HG02840 (cell line): ENCODE data around the gene DNAH8.
"Not testable (repeated sequence)": the region's sequence is repeated elsewhere in the genome, so short reads cannot be mapped to it uniquely, and the experiment has no call there.

Experiments
- ATAC-seq: cut with Tn5 transposase; IDR thresholded peaks from one replicate; pipeline ENCODE4 v1.9.1; 2021; ENCODE audit warnings: mild to moderate bottlenecking, moderate library complexity, moderate number of reproducible peaks; ENCODE audit not compliant: unreplicated experiment, low FRiP score

DNAH8 gene

DNA sequence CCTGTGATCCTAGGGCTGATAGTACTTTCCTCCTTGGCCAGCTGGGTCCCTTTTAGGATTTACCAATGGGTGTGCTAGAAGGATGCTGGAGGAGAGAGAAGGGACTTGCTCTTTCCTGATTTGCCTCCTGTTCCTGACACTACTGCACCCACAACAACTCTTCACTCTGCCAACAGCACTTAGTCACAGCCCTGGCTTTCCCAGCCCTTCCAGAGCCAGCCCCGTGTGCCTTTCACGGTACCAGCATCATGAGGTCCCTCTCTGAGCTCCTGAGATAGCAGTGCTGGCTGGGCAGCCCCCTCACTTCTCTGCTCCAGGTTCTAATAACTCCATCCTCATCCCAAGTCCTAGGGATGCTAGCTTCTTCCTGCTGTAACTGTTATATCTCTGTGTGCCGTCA lies 80.9 kb downstream of the DNAH8 start:
- ATAC-seq, result no peak

DNA sequence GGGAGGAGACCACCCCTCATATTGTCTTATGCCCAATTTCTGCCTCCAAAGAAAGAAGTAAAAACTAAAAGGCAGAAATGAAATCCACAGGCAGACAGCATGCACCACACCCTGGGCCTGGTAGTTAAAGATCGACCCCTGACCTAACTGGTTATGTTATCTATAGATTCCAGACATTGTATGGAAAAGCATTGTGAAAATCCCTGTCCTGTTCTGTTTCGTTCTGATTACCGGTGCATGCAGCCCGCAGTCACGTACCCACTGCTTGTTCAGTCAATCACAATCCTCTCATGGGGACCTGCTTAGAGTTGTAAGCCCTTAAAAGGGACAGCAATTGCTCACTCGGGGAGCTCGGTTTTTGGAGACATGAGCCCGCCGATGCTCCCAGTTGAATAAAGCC lies 81.3 kb downstream of the DNAH8 start:
- not testable (repeated sequence) for ATAC-seq

DNA sequence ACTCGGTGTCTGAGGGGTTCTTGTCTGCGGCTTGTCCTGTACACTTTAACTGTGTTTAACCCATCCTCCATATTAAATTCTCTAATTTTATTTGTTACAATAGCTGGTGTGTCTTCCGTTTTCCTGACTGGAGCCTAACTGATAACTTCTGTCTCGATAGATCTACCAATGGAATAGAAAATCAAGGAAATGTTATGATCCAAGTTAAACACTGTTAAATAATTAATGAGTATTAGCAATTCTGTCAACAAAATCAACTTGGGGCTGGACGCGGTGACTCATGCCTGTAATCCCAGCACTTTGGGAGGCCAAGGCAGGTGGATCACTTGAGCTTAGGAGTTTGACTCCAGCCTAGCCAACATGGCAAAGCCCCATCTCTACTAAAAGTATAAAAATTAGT lies 81.7 kb downstream of the DNAH8 start:
- no peak for ATAC-seq

DNA sequence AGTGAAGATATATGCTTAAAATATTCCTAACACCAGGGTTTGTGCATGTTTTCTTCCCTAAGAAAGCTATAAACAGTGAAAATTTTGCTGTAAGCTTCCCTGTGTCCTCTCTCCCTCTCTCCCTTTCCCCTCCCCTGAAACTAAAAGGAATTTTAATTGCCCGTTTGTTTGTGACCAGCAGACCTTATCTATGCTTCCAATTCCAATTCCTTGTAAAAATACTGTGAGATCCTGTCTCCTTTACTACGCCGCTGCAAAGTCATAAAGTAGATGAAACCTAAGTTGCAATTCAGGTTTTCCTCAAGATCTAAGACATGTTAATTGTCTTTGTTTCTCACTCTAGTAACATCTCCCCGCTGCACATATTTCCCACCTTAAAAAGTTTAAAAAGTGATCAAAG lies 82.3 kb downstream of the DNAH8 start:
- ATAC-seq, result no peak

DNA sequence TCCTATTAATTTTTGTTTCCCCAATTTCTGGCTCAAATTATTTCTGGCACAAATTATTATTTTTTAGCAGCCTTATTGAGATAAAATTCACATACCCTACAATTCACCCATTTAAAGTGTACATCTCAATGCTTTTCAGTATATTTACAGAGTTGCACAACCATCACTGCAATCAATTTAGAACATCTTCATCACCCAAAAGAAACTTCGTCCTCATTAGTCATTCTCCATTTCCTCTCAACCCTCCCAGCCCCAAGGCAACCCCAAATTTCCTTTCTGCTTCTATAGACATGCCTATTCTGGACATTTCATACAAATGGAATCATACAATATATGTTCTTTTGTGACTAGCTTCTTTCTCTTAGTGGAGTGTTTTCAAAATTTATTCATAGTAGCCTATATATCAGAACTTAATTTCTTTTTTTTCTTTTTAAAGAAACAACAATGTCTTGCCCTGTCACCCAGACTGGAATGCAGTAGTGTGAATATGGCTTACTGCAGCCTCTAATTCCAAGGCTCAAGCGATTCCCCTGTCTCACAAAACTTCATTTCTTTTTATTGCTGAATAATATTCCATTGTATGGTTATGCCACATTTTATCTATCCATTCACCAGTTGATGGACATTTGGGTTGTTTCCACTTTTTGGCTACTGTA lies 84.5 kb downstream of the DNAH8 start:
- no peak for ATAC-seq

DNA sequence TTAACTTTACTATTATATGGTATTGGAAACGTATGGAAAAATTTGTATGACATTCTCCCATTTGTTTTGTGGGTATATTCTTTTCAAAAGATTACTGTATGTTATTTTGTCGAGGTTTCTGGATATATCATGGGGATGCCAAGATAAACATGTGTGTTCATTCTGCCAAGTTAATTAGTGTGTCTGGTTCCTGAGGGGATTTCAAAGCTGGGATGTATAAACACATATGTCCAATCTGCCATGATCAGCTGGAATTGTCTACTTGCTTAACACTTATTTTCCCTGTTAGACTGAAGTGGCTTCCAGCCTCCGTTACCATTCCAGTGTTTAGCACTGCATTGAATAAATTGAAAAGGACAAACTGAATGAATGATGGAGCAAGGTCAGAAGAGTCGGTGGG lies 86.2 kb downstream of the DNAH8 start:
- no peak for ATAC-seq

DNA sequence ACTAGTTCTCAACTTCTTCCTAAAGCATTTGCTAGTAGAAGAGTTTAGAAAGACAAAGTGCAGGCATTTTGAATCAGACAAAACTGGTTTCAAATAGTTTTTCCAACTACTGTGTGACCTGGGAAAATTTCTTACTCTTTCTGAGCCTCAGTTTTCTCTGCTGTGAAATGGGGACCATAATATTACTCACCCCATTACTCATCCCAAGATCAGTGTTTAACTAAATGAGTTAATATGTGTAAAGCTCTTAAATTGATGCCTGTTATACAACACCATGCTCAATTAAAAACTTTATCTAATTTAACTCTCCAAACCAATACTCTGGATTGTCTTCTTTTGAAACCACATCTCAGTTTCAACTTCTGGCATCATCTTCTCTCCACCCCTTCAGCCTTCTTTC lies 87.4 kb downstream of the DNAH8 start:
- ATAC-seq, result no peak

DNA sequence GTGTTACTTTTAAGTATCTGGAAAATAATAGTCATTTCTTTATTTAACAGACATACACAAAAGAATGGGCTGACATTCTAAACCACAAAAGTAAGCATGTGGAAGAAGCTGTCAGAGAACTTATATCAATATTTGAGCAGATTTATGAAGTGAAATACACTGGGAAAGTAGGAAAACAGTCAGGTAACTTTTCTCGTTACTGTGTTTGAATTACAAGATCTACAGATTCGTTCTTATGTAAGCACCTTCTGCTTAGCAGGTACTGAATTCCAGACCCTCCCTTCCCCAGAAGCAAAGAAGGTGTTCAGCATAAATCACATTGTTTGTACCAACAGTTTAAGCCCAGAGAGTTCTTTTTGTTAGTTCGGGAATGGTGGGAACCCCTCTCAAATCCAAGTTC lies 88.0 kb downstream of the DNAH8 start:
- ATAC-seq, result no peak

DNA sequence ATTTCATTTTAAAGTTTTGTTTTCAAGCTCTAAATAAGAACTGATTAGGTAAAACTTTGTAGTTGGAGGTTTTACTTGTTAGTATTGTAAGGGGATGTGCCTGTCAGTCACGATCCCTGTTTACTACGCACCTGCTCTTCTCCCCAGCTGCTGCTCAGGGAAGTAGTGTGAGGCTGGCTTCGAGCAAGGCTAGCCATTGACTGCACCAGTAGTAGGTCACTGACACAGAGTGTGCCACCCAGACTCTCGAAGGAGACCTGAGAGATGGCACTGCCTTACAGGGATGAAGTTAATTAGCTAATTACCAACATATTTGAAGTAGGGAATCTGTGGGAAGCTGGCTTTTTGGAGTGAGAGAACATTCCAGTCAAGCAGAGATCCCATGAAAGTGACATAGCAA lies 89.2 kb downstream of the DNAH8 start:
- ATAC-seq, result no peak

DNA sequence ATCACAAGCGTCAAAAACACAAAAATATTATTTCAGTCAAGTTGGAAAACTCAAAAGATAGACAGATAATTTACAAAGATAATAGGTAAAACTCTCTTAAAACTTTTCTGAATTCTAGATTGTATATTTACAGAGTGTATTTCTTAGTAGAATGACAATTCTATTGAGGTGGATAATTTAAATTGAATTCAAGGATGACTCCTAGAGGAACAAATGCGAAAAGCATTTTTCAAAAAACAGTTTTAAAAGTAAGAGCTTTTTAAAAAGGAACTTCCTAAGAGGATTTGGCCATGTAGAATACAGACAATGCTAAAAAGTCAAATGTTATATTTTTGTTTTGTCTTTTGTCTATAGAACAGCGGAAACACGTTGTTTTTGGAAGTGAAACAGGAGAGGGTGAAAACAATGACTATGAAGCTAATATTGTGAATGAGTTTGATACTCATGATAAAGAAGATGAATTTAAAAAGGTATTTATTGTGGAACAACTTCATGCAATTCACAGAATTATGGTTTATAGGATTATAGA lies 90.1 kb downstream of the DNAH8 start:
- ATAC-seq, result no peak

DNA sequence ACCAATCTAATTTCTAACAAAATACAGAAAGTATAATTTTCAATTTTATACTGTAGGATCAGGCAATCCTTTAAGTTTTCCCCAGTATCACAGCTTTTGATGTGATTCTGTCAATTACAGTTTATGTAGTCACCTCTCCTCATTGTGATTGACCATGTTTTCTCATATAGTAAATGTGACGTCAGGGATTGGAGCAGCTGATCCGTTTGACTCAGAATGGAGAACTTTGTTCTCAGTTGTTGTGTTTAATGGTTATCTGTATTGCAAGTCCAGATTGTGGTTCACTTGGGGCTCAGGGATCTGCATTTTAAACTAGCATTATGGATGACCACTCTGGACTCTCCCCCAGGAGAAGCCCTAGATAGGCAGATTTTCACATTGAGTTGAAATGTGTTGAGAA lies 90.6 kb downstream of the DNAH8 start:
- no peak for ATAC-seq

DNA sequence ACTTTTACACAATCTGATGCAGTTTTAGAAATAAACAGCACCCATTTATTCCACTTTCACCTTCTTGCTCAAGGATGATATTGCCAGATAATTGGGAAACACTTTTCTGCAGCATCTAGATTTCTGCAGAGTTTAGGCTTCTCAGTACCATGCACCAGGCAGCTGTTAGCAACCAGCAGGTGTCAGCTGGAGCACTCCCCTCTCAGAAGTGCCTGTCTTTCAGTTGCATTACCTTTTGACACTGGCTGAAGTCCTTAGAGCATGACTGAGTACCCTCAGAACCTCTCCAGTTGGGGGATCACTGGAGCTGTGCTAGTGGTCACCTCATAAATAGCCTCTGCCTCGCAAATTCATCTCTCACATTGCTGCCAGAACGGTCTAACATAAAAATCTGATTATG lies 91.2 kb downstream of the DNAH8 start:
- no peak for ATAC-seq

DNA sequence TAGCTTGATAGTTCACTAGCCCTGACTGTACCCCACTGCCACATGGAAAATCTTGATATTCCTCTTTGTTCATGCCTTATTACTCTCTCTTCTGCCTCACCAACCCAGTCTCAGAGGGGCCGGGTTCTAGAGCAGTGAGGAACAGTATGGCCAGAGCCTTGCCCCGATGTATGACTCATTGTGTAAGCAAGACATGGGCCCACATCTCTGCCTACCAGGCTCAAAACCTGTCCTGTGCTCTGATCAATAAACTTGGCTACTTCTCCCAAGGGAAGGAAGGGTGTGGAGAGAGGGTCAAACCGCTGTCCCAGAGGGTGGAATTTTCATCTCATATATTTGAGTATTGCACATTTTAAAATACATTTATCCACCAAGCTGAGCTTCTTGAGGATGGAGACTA lies 91.7 kb downstream of the DNAH8 start:
- ATAC-seq, result no peak

DNA sequence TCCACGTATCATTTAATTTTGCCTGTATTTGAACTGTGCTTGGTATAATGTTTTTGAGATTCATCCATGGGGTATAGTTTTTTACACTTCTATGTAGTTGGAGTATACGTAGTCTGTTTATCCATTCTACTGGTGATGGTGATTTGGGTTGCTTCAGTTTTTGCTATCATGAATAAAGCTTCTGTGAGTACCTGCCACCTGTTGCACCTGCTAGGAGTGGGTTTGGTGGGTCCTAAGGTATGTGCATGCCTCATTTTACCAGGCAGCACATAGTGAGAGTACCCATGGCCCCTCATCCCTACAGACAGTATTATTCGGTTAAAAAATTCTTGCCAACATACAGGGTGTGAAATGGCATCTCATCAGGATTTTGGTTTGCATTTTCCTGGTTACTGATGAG lies 92.9 kb downstream of the DNAH8 start:
- no peak for ATAC-seq

DNA sequence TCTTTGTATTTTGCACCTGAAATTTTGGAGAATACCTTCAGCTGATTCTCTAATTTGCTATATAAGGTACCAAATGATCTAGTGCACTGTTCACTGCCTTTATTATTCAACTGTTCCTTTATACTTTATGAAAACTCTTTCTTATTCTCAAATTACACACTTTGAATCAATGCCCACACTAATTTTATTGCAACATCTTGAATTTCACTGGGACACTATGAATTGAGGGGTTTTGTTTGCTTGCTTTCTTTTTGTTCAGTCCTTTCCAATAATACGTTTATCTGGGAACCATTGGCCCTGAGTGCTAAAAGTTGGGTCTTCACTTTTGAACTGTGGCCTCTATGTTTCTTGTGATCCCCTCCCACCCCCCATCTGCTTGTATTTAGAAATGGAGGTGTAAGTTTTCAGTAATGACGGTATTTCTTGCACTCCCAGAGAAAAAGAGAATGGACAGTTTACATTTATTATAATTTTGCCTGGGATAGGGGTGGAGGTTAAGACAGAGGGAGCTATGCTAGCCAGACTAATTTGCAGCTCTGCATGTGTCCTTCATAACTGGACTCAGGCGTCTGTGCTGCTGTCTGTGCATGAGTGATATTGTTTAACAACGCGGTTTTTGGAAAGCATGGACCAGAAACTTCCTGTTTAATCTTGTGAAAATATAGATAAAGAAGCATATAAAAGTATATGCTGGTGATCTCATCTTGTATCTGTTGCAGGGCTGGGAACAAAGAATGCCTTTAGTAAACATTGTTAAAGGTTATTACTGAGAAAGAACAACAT lies 98.1 kb downstream of the DNAH8 start:
- no peak for ATAC-seq

DNA sequence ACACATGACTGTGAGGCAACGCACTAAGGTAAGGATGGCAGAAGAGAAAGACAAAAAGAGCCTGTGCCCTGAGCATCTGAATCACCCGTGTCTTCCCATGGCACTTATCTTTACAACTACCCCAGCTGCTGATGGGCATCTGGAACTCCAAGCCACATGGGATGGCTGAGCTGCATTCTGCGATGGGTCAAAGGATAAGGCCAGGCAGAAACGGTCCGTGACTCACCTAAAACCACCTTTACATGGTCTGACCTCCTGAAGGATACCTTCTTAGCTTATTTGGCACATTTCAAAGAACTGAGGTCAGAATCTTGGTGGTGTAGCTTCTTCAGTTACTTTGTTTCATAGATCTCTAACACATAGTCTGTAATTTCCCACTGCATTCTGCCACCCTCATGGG lies 99.7 kb downstream of the DNAH8 start:
- no peak for ATAC-seq

DNA sequence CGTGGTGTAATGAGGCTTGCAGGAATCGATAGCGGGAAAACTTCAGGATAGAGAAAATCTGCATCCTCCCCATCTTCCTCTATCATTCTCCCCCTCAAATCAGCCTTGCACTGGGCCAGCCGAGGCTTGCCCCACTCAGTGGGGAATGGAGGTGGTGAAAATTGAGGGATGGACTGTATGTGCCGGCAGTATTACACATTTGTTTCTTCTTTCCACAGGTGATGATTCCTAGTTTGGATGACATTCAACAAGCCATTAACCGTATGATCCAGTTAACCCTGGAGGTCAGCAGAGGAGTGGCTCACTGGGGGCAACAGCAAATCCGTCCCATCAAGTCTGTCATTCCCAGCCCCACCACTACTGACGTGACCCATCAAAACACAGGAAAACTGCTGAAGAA lies 100.1 kb downstream of the DNAH8 start:
- ATAC-seq, result no peak

DNA sequence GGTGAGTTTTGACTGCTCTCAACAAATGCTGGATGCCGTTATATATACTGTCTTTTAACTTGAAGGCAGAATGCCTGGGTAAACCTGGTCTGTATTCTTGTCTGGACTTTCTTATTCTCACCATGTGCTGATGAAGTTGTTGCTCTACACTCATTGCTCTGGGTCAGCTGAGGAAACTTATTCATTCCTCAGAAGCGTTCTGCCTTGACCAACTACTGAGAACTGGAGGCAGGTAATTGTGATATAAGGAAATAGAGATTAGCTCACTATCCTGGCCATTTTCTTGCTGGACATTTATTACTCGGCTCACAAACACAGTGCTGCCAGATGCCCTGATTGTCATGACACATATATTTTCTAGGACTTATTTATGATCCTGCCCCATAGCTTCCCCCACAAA lies 103.6 kb downstream of the DNAH8 start:
- ATAC-seq, result no peak

DNA sequence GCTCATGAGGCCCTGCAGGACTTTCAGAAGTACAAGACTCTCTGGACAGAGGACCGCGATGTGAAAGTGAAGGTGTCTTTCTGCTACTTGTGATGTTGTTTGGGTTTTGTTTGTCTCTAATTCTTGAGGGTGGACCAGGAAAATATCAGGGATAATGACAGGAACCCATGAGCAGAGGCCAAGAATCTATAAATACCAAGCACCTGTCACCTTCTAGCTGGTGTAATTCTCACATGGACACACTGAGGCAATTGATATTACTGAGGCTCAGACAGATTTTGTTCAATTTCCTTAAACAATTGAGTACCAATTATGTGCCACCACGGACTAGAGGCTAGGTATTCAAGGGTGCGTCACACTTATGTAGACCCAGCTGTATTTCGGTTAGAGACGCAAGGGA lies 107.9 kb downstream of the DNAH8 start:
- ATAC-seq, result no peak

DNA sequence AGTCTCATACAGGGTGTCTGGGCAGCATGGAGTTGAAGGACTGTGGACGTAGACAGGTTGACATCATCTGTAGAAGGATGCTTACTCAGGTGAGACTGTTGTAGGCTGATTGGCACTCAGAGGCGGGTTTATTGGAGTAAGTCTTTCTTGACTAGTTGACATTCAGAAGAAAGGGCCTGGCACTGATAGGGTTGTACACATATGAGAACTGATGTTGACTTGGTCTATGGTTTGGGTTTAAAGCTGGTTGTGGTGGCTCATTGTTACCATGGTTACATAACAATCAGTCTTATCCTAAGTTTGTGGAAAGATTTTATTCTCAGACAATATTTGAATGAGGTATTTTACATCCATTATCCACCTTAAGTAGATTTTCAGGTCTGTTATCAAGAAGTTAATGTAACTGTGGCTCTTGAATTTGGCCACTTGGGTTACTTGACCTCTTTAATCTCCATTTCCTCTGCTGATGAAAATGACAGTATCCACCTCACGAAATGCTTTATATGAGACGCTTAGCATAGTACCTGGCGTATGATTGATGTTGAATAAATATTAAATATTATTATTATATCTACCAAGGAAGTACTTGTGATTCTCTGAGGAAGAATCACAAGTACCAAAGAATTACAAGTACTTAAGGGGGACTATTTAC lies 109.3 kb downstream of the DNAH8 start:
- ATAC-seq, result no peak

DNA sequence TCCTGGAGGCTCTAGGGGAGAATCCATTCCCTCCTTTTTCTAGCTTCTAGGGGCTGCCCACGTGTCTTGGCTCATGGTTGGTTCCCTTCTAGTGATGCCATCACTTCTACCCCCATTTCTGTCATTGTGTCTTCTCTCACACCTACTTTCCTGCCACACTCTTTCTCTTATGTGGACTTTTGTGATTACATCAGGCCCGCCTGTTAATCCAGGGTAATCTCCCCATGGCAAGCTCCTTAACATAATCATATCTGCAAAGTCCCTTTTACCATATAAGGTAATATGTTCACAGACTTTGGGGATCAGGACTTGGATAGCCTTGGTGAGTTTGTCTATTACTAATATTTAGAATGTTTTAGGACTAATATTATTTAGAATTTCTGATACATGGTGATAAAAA lies 111.9 kb downstream of the DNAH8 start:
- no peak for ATAC-seq

DNA sequence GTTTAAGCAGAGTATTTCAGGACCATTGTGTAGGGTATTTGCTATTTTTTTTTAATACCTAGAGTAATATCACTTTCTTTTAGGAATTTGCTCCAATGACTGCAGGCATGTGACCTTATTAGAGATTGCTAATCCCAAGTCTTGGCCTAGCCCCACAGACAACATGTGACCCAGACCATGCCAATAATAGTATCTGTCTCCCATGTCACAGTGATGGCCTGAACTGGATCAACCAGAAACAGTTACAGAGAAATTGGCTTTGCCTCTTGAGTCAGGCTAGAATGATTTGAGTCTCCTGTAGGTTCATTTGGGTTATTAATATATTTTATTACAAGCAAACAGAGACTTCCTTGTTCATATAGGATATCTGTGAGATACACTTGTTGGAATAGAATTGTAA lies 116.8 kb downstream of the DNAH8 start:
- ATAC-seq, result no peak
